Urothelium cell line (cell line): ENCODE results near the gene CCDC154.
"Not testable (repeated sequence)": the region's sequence is repeated elsewhere in the genome, so short reads cannot be mapped to it uniquely, and the experiment has no call there.

ENCODE experiments used
- DNase-seq: peaks from one replicate; pipeline ENCODE4 v3.0.0; 2011; ENCODE audit warnings: low spot score, mixed read lengths
- FAIRE-seq: peaks from 2 replicates; lab custom pipeline; 2011; peaks lifted over from hg19 to GRCh38; lab: Jason Lieb, UNC

CCDC154 gene

DNA sequence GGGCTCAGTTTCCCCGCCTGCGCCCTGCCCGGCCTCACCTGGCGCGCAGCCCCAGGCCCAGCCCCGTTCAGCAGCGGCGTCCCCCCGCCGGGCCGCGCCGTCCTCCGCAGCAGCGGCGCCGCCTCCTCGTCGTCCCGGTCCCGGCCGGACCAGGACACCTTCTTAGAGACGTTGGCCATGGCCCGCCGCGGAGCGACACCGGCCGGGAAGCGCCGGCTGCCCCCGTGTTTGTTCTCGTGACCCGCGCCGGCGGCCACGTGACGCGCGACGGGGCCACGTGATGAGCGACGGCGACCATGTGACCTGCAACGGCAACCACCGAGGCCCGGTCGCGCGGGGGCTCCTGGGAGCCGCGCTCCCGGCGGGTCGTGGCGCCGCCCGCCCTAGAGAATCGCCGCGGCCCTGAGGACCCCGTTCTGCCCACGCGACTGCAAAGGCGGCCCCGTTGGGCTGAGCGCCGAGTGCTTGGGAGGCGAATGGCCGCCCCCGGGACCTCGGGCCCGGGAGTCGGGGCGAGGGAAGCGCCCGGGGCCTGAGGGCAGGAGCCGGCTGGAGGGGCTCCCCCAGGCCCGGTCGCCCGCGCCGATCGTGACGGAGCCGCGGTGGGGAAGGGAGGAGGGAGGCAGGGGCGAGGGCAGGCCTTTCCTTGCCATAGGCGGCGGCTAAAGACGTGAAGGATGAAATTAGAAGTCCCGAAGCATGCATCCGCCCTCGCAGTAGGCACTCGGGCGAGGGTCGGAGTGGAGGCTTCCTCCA is 30.6 kb upstream of the CCDC154 start, which contains the start of gene CLCN7:
CLCN7 (minus strand) TSS at position 233 of the 756 bp plus-strand sequence; CDS start at position 179, 54 bp downstream.
- FAIRE-seq (peak; percentile 94), DNase-seq (peak; percentile 98)

DNA sequence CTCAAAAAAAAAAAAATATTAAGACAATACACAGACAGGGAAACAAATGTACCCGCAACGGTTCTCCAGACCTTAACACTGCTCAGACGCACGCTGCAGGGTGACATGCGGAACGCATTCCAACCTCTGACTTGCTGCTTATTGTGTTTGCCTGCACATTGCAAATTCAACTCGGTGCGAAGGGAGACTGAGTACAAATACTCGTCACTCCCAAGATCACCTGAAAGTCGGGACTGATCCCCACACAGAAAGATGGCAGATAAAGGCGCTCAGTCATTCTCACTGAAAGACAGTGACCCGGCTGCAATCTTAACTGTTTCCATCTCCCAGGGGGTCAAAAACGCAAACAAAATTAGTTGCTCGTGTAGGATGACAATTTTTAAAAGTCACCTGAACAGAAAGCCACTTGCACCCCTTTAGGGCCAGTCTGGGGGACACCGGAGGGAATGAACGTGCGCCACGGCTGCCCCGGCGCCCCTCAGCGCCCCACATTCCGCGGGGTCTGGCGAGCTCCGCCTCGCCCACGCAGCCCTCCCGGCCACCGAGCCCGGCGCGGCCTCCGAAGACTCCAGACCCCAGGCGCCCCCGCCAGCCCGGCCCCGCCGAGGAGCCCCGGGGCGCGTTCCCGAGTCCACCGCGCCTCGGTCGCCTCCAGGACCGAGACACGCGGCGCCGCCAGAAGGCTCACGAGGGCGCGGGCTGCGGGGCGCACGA is 29.9 kb upstream of the CCDC154 start:
- FAIRE-seq, result no peak
- no peak for DNase-seq

DNA sequence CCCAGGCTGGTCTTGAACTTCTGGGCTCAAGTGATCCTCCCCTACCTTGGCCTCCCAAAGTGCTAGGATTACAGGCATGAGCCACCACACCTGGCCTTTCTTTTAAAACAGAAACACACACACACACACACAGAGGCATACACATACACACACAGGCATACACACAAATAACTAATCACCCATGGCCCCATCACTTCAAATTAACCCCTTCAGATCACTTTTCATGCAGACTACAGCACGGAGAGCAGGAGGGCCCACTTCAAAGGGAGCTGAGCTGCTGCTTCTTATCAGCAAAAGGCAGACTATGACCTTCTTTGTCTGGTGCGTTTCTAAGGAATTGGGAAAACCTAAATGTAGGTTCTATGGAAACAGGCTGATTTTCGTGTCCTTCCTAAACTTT is 28.6 kb upstream of the CCDC154 start:
- FAIRE-seq (no peak), DNase-seq (no peak)

DNA sequence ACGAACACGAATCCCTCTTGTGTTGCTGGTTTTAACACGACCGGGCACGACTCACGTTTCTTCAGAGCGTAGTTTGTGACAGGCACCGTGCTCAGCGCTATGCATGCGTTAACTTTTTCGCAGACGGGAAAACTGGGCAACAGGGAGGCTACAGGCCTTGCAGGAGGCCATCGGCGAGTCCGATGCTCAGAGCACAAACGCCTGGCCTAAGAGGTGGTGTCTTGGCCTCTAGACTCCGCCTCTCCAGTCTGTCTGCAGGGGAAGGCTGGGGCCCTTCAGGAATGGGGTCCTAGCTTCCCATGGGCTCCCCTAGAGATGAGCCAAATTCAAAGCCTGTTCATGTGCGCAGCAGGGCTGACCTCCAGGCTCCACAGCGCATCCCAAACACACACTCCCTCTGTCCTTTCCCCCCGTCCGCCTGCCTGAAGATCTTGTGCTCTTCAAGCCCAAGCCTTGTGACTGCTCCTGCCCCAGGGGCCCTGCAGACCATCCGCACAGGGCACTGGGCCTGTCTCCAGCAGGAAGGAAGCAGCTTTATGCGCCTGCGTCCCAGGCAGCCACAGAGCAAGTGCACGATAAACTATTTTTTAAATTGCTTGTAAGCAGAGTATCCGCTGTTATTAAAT is 27.3 kb upstream of the CCDC154 start:
- DNase-seq (no peak), FAIRE-seq (no peak)

DNA sequence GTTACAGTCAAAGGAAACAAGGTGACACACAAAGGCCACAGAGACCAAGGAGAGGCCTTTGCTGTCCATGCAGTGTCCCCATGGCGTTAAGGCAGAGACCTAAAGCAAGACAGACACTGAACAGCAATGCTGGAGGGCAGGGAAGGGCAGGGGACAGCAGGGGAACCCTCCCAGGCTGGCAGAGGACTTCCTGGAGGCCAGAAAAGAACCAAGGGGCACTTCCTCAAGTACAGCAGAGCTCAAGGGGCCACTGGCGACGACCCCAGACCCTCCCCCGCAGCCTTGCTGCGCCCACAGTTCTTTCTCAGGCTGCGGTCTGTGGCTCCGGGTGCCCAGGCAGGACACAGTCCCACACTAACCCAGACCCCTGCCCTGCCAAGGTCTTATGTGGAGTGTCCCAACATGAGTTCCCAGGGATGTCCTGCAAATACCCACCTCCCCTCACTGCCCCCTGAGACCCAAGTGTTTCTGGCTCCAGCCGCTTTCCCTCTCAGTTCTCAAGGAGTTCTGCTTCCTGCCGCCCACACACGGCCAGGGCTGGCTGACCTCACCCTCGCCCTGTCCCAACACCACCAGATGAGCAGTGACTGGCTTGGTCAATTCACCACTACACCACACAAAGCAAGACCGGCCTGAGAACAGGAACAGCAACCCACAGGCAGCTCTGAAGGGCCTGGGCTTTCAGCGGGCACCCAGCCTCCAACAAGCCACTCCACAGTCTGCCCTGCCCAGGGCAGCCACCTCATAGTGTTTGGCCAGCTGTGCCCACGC is 26.3 kb upstream of the CCDC154 start:
- FAIRE-seq, result no peak
- DNase-seq, result no peak

DNA sequence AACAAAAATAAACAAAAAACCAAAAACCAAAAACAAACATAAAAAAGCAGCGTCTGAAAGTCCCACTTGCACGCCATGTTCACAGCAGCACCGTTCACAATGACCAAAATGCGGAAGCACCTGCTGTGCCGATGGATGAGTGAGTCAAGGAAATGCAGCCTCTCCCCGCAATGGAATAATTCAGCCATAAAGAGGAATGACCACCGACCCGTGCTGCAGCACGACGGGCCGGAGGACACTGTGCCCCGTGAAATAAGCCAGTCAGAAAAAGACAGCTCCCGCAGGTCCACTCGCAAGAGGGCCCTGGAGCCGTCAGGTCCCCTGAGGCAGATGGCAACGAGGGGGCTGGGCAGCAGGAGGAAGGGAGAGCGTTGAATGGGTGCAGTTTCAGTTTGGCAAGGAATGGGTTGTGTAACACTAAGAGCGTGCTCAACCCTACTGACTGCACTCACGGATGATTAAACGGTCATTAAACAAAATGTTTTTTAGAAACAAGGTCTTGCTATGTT is 25.4 kb upstream of the CCDC154 start:
- DNase-seq (no peak), FAIRE-seq (no peak)

DNA sequence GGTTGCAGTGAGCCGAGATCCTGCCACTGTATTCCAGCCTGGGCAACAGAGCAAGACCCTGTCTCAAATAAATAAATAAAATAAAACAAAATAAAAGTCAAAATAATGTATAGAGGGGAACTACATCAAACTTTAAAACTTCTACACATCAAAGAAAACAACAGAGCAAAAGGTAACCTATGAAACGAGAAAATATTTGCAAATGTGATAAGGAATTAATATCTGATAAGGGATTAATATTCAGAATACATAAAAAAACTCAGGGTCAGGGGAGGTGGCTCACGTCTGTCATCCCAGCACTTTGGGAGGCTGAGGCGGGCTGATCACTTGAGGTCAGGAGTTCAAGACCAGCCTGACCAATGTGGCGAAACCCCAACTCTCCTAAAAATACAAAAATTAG is 24.8 kb upstream of the CCDC154 start:
- not testable (repeated sequence) for DNase-seq, FAIRE-seq

DNA sequence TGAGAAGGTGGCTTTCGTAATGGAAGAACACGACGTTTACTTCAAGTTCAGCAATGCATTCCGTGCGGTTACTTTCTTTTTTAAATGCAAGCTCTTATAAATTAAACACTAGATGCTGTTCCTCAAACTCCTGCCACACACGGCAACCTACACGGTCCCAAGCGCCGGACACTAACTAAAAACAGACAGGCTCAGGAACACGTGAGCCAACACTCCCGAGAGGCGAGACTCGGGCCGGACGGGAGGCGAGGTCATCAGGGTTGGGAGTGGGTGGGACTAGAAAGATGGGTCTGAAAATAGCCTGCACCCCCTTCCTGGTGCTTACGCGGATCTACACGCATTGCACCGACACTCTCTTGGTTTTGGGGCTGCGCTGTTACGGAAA is 24.1 kb upstream of the CCDC154 start:
- DNase-seq (no peak), FAIRE-seq (no peak)

DNA sequence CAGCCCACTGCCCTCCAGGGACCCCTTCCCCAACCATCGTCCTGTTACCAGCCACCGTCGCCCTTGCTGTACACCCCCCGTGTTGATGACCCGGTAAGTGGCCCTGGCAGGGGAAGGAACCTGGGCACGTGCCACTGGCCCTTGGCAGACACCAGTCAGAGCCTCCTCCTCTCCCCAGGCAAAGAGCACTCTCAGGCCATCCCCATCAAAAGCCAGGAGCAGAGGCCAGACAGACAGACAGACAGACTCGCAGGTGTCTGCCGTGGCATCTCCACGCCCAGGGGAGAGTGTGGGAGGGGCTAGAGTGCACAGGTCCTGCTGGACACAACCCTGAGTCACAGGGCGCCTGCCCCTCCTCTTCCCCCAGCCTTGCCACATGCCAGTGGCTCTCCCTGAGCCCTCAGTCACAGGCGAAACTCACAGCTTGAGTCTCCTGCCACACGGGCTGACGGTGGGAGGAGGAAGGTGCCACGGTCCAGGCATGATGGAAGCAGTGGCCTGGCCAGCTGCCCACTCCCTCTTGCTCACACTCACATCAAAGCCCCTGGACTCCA is 22.7 kb upstream of the CCDC154 start:
- FAIRE-seq, result no peak
- peak; percentile 31 for DNase-seq

DNA sequence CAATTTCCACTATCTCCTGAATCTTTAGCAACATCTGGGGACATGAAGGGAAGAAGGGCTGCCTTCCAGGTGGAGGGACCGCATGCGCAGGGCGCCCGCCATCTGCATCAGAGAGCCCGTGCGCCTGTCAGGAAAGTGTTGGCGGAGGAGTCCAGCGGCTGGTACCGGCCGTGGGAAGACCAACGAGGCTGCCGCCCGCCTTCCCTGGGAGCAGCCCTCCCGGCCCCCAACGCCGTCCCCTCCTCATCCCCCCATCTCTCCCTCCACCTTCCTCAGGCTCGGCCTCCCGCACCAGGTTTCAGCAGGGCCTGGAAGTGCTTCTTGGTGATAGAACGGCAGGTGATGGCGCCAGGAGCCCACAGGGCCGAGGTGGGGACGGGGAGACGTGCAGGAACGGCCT is 21.7 kb upstream of the CCDC154 start:
- no peak for DNase-seq
- peak; percentile 17 for FAIRE-seq

DNA sequence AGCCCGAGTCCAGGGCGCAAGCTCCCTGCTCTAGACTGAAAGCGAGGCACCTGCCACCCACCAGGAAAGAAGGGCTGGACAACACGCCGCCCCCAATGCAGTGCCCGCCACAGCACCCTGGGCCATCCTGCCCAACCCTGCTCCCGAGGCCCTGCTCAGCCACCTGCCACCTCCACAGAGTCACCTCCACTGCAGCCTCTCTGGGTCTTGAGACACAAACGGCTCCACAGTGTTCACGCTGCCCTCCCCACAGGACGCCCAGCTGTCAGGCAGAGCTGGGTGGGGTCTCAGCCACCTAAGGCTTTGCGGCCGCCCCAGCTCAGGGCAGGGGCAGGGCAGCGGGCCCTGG is 21.2 kb upstream of the CCDC154 start:
- FAIRE-seq (no peak), DNase-seq (no peak)

DNA sequence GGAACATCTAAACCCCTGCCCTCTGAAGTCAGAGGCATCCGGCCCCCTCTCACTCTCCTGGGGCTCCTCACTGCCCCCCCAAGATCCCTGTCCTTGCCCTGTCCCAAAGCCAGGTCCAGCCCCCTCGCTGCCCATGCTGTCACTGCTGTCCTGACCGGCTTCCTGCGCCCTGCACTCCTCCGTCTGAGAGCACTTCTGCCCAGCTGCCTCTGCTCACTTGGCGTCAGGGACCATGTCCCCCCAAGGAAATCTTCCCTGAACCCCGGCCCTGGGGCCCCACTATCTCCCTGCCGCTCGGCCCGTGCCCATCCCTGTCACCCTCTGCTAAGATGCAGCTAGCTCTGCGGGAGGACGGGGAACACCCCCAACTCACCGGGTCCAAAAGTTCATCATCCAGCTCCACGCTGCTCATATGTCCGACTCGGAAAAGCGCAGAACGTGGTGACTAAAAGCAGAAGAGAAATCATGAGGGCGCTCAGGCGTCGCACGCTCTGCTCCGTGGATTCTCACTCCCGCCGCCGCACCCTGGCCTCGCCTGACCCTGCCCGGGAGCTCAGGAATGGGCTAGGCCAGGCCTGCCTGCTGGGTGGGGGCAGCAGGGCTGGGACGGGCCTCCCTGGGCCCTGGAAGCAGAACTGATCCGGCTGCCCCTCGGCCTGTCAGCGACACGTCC is 20.7 kb upstream of the CCDC154 start:
- FAIRE-seq, result no peak
- no peak for DNase-seq

DNA sequence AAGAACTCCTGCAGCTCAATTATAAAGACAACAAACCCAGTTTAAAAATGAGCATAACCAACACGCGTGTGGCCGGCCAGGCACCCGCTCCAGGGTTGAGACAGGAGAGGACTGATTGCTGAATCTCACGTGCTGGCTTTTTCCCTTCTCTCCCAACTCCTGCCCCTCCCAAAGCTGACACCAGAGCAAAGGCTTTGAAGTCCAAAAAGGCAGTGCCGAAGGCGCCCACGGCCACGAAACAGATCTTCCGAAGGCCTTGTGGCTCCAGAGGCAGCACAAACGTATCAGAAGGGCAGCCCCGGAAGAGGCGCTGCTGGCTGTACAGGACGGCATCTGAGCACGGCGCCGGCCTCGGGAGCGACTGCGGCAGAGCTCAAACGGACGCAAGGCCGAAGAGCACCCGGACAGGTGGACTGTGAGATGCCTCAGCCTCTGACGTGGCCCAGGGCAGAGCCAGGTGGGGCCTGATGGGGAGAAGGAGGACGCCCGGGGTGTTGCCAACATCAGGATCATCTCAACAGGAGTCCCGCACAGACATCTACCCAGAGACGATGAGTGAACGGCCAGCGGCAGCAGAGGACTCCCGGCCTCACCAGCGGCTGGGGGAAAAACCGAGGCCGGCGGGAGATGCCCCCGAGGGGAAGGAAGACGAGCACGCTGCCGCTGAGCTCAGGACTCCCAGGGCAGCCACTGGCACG is 20.0 kb upstream of the CCDC154 start:
- FAIRE-seq (no peak), DNase-seq (no peak)

DNA sequence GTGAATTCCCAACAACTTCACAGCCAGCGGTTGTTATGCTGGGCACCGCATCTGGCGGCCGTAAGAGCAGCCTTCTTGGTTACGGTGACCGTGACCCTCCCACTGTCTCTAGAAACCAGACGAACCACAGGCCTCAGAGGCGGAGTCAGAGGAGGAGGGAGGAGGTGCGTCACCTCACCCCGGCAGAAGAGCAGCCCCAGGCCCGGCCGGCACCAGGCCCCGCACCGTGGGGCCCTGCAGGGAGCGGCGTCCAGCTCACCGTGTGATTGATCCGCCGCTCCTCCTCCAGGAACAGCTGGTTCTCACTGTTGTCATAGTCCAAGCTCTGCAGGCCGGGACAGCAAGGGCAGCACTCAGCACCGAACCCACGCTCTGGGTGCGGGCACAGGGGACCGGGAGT is 16.8 kb upstream of the CCDC154 start:
- DNase-seq (no peak), FAIRE-seq (no peak)

DNA sequence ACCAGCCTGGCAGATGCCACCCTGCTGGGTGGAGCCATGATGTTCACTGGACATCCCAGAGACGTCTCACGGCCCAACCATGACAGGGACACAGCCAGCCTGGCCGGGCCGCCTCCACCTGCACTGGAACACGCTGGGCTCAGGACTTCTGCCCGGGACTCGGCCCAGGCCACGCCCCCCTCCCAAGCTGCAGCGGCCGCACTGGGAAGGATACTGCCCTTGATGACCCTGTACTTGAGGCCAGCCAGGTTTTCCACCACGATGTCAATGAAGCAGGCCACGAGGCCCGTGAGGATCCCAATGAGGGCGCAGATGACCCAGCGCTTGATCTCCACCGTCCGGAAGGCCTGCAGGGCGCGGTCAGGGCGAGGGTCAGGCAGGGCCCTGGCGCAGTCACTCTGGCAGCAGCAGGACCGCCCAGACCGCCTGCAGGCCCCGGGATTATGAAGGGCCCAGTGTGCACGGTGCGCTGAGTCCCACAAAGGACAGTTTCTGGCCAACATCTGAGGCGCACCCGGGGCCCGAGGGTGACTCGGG is 16.3 kb upstream of the CCDC154 start:
- DNase-seq (no peak), FAIRE-seq (no peak)

DNA sequence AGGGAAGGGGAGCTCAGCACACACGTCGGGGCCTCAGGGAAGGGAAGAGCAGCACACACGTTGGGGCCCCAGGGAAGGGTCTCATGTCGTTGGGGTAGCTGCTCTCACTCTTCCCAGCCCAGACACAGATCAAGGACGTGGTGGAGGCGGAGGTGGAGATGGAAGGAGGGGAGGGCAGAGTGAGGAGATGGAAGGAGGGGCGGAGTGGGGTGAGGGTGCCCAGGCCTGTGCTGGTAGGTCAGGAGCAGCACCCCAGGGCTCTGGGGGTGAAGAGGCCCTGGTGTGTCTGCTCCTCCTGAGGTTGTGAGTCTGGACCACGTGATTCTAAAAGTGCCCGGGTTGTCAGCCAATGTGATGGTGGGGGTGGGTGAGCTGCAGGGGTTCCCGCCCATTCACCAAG is 15.6 kb upstream of the CCDC154 start:
- FAIRE-seq, result no peak
- no peak for DNase-seq

DNA sequence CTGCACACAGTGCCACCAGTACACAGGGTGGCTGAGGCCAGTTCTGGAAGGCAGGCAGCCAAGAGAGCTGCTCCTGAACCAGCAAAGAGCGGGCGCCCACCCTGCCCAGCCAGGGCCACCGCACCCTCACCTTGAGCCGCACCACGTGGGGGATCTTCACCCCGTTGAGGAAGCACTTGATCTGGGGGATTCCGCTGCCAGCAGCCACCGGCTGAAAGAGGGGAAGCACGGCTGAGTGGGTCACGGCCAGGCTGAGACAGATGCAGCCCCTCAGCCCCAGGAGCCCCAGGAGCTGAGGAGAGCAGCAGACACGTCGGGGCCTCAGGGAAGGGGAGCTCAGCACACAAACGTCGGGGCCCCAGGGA is 14.6 kb upstream of the CCDC154 start:
- DNase-seq, result no peak
- no peak for FAIRE-seq

DNA sequence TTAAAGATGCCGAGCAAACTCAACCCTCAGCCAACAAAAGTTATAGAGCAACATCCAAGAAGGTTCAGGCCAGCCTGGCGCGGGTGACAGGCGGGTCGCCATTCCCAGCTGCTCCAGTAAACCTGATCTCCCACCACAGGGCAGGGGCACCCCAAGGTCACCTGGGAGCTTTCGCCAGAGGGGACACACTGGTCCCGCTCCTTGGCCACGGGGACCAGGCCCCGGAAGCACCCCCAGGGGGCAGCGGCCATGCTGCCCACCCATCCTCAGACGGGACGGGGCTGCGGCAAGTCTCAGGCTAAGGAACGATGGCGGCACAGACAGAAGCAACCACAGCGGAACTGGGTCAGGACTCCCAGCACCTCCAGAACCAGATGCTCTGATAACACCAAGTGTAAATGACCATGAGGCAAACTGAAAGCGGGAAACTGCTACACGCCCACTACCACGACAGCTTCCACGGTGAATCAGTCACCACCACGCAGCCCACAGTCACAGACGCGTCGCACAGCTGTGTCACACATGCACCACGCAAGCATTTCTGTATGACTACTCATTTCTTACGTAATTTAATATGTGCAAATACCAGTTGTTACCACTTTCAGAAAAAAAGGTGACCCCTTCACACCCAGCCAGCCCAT is 14.1 kb upstream of the CCDC154 start:
- no peak for FAIRE-seq
- DNase-seq, result no peak
